GM12875 (cell line): ENCODE measurements around the gene GABRB3.

Experiments used
- H3K4me3 ChIP-seq: one replicate; pipeline ENCODE4 v1.5.1; 2011; ENCODE audit warnings: low read depth, low read length, control low read depth
- TF ChIP-seq, protein P1 (sequence below): IDR thresholded peaks from 2 replicates; pipeline ENCODE4 v1.5.1; 2011; ENCODE audit warnings: low read depth, mild to moderate bottlenecking, control low read depth, inconsistent platforms, low read length, moderate library complexity, borderline replicate concordance; ENCODE audit not compliant: insufficient read depth

Gene GABRB3

DNA sequence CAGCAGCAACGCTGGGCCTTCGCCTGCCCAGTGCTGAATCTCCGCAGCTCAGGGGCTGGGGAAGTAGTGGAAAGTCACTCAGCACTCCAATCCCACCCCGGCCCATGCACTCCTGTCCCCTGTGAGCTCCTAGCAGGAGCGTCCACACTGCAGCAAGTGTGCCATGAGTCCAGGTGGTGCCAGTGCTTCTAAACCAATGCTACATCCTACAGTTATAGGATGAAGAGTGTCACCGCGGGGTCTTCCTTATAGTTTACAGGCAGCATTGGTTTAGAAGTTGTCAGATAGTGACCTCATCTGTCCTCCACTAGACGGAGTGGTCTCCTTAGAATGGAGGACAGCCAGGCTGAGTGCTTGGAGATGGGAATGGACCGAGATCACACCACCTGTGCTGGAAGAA, 221.4 kb downstream of the GABRB3 start:
- H3K4me3 ChIP-seq: no peak overlapping the region
- TF ChIP-seq, protein P1, sequence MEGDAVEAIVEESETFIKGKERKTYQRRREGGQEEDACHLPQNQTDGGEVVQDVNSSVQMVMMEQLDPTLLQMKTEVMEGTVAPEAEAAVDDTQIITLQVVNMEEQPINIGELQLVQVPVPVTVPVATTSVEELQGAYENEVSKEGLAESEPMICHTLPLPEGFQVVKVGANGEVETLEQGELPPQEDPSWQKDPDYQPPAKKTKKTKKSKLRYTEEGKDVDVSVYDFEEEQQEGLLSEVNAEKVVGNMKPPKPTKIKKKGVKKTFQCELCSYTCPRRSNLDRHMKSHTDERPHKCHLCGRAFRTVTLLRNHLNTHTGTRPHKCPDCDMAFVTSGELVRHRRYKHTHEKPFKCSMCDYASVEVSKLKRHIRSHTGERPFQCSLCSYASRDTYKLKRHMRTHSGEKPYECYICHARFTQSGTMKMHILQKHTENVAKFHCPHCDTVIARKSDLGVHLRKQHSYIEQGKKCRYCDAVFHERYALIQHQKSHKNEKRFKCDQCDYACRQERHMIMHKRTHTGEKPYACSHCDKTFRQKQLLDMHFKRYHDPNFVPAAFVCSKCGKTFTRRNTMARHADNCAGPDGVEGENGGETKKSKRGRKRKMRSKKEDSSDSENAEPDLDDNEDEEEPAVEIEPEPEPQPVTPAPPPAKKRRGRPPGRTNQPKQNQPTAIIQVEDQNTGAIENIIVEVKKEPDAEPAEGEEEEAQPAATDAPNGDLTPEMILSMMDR: no peak

DNA sequence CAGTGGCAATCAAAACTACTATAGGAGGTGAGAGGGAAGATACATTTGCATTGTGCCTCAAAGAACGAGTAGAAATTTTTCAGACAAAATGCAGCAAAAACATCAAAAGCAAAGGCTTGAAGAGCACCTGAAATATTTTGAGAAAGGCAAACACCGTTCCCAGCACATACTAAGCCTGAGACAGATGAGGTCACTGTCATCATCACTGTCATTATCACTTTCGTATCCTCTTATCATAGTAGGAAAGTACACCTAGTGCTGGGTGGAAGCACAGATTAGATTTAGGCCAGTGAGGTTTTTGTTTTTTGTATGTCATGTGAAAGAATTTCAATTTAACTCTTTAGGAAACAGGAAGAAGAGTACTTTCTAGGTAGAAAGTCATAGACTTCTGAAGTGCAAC, 222.0 kb downstream of the GABRB3 start:
- no peak overlapping the region for H3K4me3 ChIP-seq
- TF ChIP-seq, protein P1: no peak

DNA sequence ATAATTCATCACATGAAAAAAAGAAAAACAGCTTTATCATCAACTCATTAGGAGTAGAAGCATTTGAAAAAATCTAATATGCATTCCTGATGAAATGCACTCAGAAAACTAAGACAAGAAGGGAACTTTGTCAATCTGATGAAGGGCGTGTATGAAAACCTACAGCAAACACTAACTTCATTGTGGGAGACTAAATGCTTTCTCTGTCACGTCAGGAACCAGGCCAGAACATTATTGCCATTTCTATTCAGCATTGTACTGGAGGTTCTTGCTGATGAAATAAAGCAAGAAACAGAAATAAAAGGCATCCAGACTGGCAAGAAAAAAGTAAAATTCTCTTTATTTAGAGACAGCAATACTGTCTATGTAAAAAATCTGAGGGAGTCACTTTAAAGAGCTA, 235.2 kb downstream of the GABRB3 start:
- TF ChIP-seq, protein P1: no peak
- no peak overlapping the region for H3K4me3 ChIP-seq

DNA sequence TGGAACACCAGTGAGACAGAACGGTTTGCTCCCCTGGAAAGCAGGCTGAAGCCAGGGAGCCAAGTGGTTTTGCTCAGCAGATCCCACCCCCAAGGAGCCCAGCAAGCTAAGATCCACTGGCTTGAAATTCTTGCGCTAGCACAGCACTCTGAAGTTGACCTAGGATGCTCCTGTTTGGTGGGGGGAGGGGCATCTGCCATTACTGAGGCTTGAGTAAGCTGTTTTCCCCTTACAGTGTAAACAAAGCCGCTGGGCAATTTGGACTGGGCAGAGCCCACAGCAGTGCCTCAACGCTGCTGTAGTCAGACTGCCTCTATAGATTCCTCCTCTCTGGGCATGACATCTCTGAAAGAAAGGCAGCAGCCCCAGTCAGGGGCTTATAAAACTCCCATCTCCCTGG, 241.4 kb downstream of the GABRB3 start:
- TF ChIP-seq, protein P1: no peak
- H3K4me3 ChIP-seq: no peak overlapping the region

DNA sequence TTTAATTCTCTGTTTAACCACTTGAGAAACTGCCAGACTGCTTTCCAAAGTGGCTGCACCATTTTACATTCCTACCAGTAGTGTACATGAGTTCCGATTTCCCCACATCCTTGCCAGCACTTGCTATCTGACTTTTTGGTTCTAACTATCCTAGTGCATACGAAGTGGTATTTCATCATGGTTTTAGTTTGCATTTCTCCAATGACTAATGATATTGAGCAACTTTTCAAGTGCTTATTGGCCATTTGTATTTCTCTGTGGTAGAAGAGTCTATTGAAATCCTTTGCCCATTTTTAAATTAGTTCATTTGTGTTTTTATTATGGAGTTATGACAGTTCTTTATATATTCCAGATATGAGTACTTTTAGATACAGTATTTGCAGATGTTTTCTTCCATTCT, 247.8 kb downstream of the GABRB3 start:
- H3K4me3 ChIP-seq: no peak overlapping the region
- TF ChIP-seq, protein P1: no peak

DNA sequence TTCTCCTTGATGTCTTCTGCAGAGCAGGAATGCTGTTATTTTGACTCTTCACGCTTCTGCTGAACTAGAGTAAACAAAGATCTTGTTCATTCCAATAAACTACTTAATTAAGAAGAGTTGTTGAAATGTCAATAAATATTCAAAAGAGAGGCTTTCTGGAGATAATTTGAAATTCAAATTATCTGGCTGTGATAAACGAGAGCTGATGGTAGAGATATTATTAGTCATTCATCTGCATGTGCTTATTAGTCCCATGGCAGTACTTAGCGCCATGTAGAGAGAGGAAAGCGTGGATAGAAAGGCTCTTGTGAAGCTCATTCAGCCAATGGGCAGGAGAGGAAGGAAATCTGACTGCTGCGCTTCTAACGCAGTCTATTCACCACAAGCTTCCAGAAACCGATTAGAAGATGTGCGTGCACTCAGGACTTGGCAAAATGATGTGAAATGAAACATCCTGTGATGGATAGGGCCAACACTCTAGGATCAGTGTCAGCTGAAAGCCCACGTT, 251.1 kb downstream of the GABRB3 start:
- no peak overlapping the region for H3K4me3 ChIP-seq
- TF ChIP-seq, protein P1: no peak

DNA sequence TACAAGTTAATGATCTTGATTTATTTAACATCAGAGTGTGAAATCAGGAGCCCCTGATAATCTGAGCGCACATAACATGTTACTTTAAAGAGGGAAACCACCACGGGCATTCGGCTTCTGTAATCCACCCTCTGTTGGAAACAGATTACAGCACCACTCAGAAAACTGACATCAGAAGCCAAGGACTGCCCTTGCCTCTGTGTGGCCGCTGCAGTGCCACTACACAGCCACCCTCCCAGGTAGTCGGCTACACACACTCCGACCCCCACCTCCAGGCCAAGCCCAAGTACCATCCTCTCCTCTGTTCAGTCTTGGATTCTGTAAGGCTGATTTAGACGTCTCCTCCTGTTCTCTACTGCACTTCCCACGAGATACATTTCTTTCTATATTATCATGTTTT, 251.7 kb downstream of the GABRB3 start:
- TF ChIP-seq, protein P1: no peak
- H3K4me3 ChIP-seq: no peak overlapping the region
